Skeletal muscle tissue (tissue), 4 donors: ENCODE data around the gene DNAAF8. TPM values are rescaled to one million over a fixed set of nuclear protein-coding genes. Genes with fewer than 3 reads are reported as not detected.

Experiments
- H3K27ac ChIP-seq: one replicate; pipeline ENCODE4 v1.7.0; 2013; ENCODE audit warnings: mild to moderate bottlenecking, low read depth, low read length, inconsistent platforms
- H3K27me3 ChIP-seq, 3 donors: one replicate each; pipeline ENCODE4 v1.7.0; 2013; ENCODE audit warnings: low read length in 3 of 3; ENCODE audit not compliant: control insufficient read depth in 3 of 3, insufficient read depth in 3 of 3
- H3K36me3 ChIP-seq, 3 donors: one replicate each; pipeline ENCODE4 v1.7.0; 2013; ENCODE audit warnings: low read length in 3 of 3; ENCODE audit not compliant: control insufficient read depth in 3 of 3, insufficient read depth in 3 of 3
- H3K4me1 ChIP-seq, 3 donors: one replicate each; pipeline ENCODE4 v1.7.0; 2013; ENCODE audit warnings: low read length in 3 of 3, mild to moderate bottlenecking in 3 of 3; ENCODE audit not compliant: control insufficient read depth in 3 of 3, insufficient read depth in 3 of 3
- H3K4me3 ChIP-seq, 3 donors: one replicate each; pipeline ENCODE4 v1.7.0; 2013; ENCODE audit warnings: low read length in 3 of 3
- H3K9ac ChIP-seq, 3 donors: one replicate each; pipeline ENCODE4 v1.7.0; 2013; ENCODE audit warnings: low read length in 3 of 3, mild to moderate bottlenecking in 3 of 3, moderate library complexity in 2 of 3, low read depth in 1 of 3
- H3K9me3 ChIP-seq, 3 donors: one replicate each; pipeline ENCODE4 v1.7.0; 2013; ENCODE audit warnings: low read length in 3 of 3; ENCODE audit not compliant: control insufficient read depth in 3 of 3
- total RNA-seq: library from RNA; depleted of rRNA; stranded (reverse); fragments of >200 nt; gene quantifications from one replicate; pipeline ENCODE4 v1.2.3, GENCODE V29; 2014
- donor health status: Osteomylitis.

Gene DNAAF8
- total RNA-seq, 1 donor from 2014 or later: 0.52 TPM

- Histone ChIP-seq H3K27ac (no peak overlapping the region), H3K36me3 (peaks cover 35 to 47% (median 41%) of the 10 kb centered on the region in 3 donors), H3K27me3 (no peaks in the 10 kb centered on the region), H3K9me3 (no peaks in the 10 kb centered on the region), H3K4me1 (peaks cover 15 to 29% (median 20%) of the 10 kb centered on the region in 3 donors), H3K9ac (peak overlapping the region in 1 of 3 donors; percentile 8), H3K4me3 (no peak overlapping the region)
These were observed 38.7 kb upstream of the DNAAF8 start for GRCh38 chr16:4695473-4696171.

- Histone ChIP-seq H3K36me3 (peaks cover 42 to 51% (median 47%) of the 10 kb centered on the region in 3 donors), H3K4me1 (peaks cover 15 to 29% (median 20%) of the 10 kb centered on the region in 3 donors), H3K27me3 (no peaks in the 10 kb centered on the region), H3K9ac (no peak overlapping the region), H3K9me3 (no peaks in the 10 kb centered on the region), H3K4me3 (no peak overlapping the region), H3K27ac (no peak overlapping the region)
These were observed 38.0 kb upstream of the DNAAF8 start for GRCh38 chr16:4696172-4696904.

DNA sequence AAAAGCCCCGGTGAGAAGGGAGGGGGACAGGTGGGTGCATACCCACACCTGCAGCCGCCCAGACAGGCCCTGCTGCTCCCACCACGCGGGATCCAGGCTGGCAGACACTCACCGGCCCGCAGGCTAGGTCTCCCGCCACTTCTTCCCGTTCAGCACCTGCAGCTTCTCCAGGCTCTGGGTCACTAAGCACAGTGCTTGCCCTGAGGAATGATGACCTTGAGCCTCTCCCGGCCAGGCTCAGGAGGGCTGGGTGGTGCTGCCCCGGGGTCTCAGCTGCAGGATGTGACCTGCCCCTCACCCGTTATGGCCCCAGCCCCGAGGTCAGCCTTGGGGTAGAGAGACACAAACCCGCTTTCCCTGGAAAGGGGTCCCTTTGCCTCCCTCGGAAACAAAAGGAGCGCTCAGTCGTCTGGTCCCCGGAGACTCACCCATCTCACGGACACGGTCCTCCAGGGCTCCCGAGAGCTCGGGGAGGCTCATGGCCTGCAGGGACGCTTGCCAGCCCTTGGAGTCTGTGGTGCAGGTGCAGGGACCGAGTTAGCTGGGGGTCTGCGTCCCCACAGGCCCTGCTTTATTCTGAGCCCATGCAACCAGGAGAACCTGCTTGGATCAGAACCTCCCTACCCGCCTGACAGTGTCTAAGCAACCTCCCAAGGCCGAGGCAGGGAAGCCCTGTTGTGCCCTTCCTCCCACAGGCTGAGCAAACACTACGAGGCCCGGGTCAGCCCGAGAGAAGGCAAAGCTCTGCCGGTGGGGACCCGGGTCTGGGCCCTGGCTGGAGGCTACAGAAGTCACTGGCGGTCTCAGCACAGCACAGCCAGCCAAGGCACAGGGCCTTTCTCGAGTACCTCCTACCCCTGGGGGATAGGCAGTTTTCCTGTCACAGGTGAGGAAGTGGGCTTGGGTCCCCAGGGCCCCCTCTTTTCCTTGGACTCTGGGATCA is 37.2 kb upstream of the DNAAF8 start:
- Histone ChIP-seq H3K36me3 (peaks cover 50 to 55% (median 55%) of the 10 kb centered on the region in 3 donors), H3K9ac (no peak overlapping the region), H3K27ac (no peak overlapping the region)

GRCh38 chr16:4697848-4698291 is 36.5 kb upstream of the DNAAF8 start:
- H3K27me3 ChIP-seq: no peaks in the 10 kb centered on the region
- no peak overlapping the region for H3K27ac ChIP-seq
- no peaks in the 10 kb centered on the region for H3K9me3 ChIP-seq
- H3K4me1 ChIP-seq: peaks cover 9 to 22% (median 12%) of the 10 kb centered on the region in 3 donors
- H3K36me3 ChIP-seq: peaks cover 52 to 61% (median 60%) of the 10 kb centered on the region in 3 donors
- no peak overlapping the region for H3K9ac ChIP-seq
- no peak overlapping the region for H3K4me3 ChIP-seq

More for the DNA sequence above, 37.2 kb upstream of the DNAAF8 start:
- Histone ChIP-seq H3K9me3 (no peaks in the 10 kb centered on the region), H3K4me1 (peaks cover 15 to 29% (median 19%) of the 10 kb centered on the region in 3 donors), H3K4me3 (no peak overlapping the region), H3K27me3 (no peaks in the 10 kb centered on the region)

DNA sequence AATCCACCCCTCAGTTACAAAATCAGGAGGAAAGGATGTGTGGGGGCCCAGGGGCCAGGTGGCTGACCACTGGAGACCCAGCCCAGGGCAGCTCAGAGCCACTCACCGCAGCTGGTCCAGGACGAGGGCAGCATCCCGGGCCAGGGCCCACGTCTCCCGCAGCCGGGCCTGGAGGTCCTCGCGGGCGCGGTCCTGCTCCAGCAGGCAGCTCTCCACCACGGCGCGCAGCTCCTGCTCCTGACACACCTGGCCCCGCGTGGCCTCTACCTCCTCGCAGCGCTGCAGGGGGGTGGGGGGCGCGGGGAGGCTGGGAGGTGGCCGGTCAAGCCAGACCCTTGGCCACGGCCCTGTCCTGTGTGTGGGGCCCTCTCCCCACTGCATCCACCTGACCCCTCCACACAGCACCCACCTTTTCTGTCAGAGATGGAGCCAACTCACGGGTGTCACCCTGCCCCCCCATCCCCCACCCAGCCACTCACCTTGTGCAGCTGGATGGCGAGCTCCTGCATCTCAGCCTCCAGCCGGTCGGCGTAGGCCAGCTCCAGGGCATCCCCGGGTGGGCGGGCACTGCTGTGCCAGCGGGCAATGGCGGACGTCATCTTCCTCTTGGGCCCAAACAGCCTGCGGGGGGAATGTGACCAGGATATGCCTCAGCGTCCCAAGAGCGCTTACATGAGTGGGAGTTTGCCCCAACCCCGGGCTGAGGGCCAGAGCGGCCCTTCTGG is 35.9 kb upstream of the DNAAF8 start:
- Histone ChIP-seq H3K9me3 (no peaks in the 10 kb centered on the region), H3K27ac (no peak overlapping the region), H3K27me3 (no peaks in the 10 kb centered on the region), H3K36me3 (peaks cover 52 to 63% (median 62%) of the 10 kb centered on the region in 3 donors), H3K4me3 (no peak overlapping the region), H3K9ac (no peak overlapping the region), H3K4me1 (peaks cover 5 to 16% (median 9%) of the 10 kb centered on the region in 3 donors)

DNA sequence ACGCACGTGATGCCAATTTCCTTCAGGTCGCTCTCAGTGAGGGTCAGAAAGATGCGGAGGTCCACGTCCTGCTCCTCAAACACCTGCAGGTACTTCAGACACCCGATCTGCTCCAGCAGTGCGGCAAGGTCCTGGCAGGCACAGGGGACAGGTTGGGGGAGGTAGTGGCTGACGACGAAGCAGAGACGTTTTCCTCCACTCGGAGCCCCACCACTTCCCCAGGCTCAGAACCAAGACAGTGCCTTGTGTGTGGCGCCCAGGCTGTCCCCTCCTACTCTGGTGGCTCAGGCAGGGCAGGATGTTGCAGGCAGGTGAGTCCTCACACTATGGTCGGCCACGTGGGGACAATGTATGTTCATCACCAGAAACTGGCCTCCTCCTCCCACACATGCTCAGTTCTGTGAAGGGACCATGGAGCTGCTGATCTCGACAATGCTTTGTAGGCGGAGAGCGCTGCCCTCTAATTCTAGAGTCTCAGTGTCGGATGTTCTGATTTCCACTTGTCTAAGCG is 35.2 kb upstream of the DNAAF8 start:
- H3K36me3 ChIP-seq: peaks cover 56 to 66% (median 65%) of the 10 kb centered on the region in 3 donors
- H3K4me3 ChIP-seq: no peak overlapping the region
- H3K4me1 ChIP-seq: peaks cover 5 to 16% (median 9%) of the 10 kb centered on the region in 3 donors
- H3K9me3 ChIP-seq: no peaks in the 10 kb centered on the region
- H3K27ac ChIP-seq: no peak overlapping the region
- H3K27me3 ChIP-seq: no peaks in the 10 kb centered on the region
- H3K9ac ChIP-seq: no peak overlapping the region

DNA sequence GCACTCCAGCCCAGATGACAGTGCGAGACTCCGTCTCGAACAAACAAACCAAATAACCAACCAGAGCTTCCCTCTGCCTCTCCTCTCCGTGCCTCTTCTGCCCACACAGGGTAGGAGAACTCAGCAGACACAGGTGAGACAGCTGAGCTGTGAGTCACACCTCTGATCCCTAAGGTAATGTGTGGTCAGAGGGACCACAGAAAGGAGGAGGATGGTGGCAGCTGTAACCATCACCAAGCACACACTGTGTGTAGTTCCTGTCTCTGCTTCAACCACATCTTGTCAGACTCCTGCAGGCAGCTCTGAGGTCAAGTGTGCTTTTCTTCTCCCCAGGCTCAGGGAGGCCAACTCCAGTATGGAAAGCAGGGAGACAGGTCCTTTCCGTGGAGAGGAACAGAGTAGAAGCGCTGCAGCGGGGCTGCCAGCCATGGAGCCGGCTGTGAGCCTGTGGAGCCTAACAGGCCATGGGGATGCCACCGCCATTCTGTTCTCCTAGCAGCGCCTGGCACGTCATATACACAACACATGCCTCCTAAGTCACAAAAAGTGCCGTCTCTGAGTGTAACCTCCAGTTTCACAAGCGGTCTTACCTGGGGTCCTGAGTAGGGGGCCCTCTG is 33.8 kb upstream of the DNAAF8 start:
- Histone ChIP-seq H3K27ac (no peak overlapping the region), H3K4me1 (peaks cover 4 to 8% (median 5%) of the 10 kb centered on the region in 3 donors), H3K36me3 (peaks cover 57 to 70% (median 67%) of the 10 kb centered on the region in 3 donors), H3K9me3 (no peaks in the 10 kb centered on the region), H3K27me3 (no peaks in the 10 kb centered on the region), H3K4me3 (no peak overlapping the region), H3K9ac (no peak overlapping the region)

- Histone ChIP-seq H3K9ac (no peak overlapping the region), H3K27me3 (no peaks in the 10 kb centered on the region), H3K9me3 (no peaks in the 10 kb centered on the region), H3K36me3 (peaks cover 52 to 63% (median 60%) of the 10 kb centered on the region in 3 donors), H3K4me3 (no peak overlapping the region), H3K4me1 (peaks cover 0 to 1% (median 0%) of the 10 kb centered on the region in 3 donors), H3K27ac (no peak overlapping the region)
These were observed 33.2 kb upstream of the DNAAF8 start for GRCh38 chr16:4700997-4701743.
